Stomach smooth muscle (tissue), 2 donors: ENCODE measurements around the gene SLAIN2.

Experiments
- H3K27ac ChIP-seq: one replicate; pipeline ENCODE4 v1.7.0; 2013; ENCODE audit warnings: mild to moderate bottlenecking, low read length, inconsistent platforms
- H3K27me3 ChIP-seq, 2 donors: one replicate each; pipeline ENCODE4 v1.7.0; 2013; ENCODE audit warnings: low read length in 2 of 2; ENCODE audit not compliant: insufficient read depth in 2 of 2, control insufficient read depth in 1 of 2
- H3K36me3 ChIP-seq, 2 donors: one replicate each; pipeline ENCODE4 v1.7.0; 2013; ENCODE audit warnings: low read length in 2 of 2; ENCODE audit not compliant: control insufficient read depth in 2 of 2, insufficient read depth in 2 of 2
- H3K4me1 ChIP-seq: one replicate; pipeline ENCODE4 v1.7.0; 2013; ENCODE audit warnings: low read length; ENCODE audit not compliant: control insufficient read depth, insufficient read depth
- H3K4me3 ChIP-seq, 2 donors: one replicate each; pipeline ENCODE4 v1.7.0; 2013; ENCODE audit warnings: low read length in 2 of 2
- H3K9ac ChIP-seq, 2 donors: one replicate each; pipeline ENCODE4 v1.7.0; 2013; ENCODE audit warnings: low read length in 2 of 2, mild to moderate bottlenecking in 1 of 2
- H3K9me3 ChIP-seq, 2 donors: one replicate each; pipeline ENCODE4 v1.7.0; 2013; ENCODE audit warnings: low read length in 2 of 2; ENCODE audit not compliant: control insufficient read depth in 2 of 2
- donor health status: healthy.
- donor health status: Pancreatic carcinoma.

Gene SLAIN2

GRCh38 chr4:48403779-48404178 lies 62.5 kb downstream of the SLAIN2 start:
- Histone ChIP-seq H3K9ac (no peak overlapping the region), H3K9me3 (no peaks in the 10 kb centered on the region), H3K36me3 (peaks cover 0 to 6% of the 10 kb centered on the region in 2 donors), H3K27me3 (no peaks in the 10 kb centered on the region), H3K4me1 (no peaks in the 10 kb centered on the region), H3K27ac (no peak overlapping the region), H3K4me3 (no peak overlapping the region)

GRCh38 chr4:48405924-48406323 lies 64.6 kb downstream of the SLAIN2 start:
- no peak overlapping the region for H3K9ac ChIP-seq
- peaks cover 5 to 12% of the 10 kb centered on the region in 2 donors for H3K36me3 ChIP-seq
- H3K4me3 ChIP-seq = no peak overlapping the region
- no peaks in the 10 kb centered on the region for H3K4me1 ChIP-seq
- H3K9me3 ChIP-seq = no peaks in the 10 kb centered on the region
- no peaks in the 10 kb centered on the region for H3K27me3 ChIP-seq
- no peak overlapping the region for H3K27ac ChIP-seq

GRCh38 chr4:48409203-48409602 lies 67.9 kb downstream of the SLAIN2 start:
- no peak overlapping the region for H3K9ac ChIP-seq
- no peak overlapping the region for H3K4me3 ChIP-seq
- no peak overlapping the region for H3K27ac ChIP-seq
- no peaks in the 10 kb centered on the region for H3K4me1 ChIP-seq
- peaks cover 5 to 6% of the 10 kb centered on the region in 2 donors for H3K36me3 ChIP-seq
- no peaks in the 10 kb centered on the region for H3K9me3 ChIP-seq
- H3K27me3 ChIP-seq = no peaks in the 10 kb centered on the region

GRCh38 chr4:48410812-48411211 lies 69.5 kb downstream of the SLAIN2 start:
- H3K9me3 ChIP-seq = no peaks in the 10 kb centered on the region
- H3K36me3 ChIP-seq = peaks cover 5 to 6% of the 10 kb centered on the region in 2 donors
- no peaks in the 10 kb centered on the region for H3K27me3 ChIP-seq
- no peak overlapping the region for H3K9ac ChIP-seq
- no peak overlapping the region for H3K4me3 ChIP-seq
- no peaks in the 10 kb centered on the region for H3K4me1 ChIP-seq
- no peak overlapping the region for H3K27ac ChIP-seq

- Histone ChIP-seq H3K9ac (no peak overlapping the region), H3K36me3 (peaks cover 16 to 22% of the 10 kb centered on the region in 2 donors), H3K27ac (no peak overlapping the region), H3K27me3 (no peaks in the 10 kb centered on the region), H3K4me3 (no peak overlapping the region), H3K4me1 (no peaks in the 10 kb centered on the region), H3K9me3 (no peaks in the 10 kb centered on the region)
Observed at GRCh38 chr4:48420144-48420543, 78.8 kb downstream of the SLAIN2 start.

- no peak overlapping the region for H3K9ac ChIP-seq
- H3K9me3 ChIP-seq = no peaks in the 10 kb centered on the region
- H3K4me1 ChIP-seq = no peaks in the 10 kb centered on the region
- H3K27ac ChIP-seq = no peak overlapping the region
- H3K4me3 ChIP-seq = no peak overlapping the region
- no peaks in the 10 kb centered on the region for H3K27me3 ChIP-seq
- H3K36me3 ChIP-seq = peaks cover 16 to 22% of the 10 kb centered on the region in 2 donors
Observed at GRCh38 chr4:48421101-48421500, 79.8 kb downstream of the SLAIN2 start.

- H3K9ac ChIP-seq = no peak overlapping the region
- no peaks in the 10 kb centered on the region for H3K9me3 ChIP-seq
- H3K4me1 ChIP-seq = no peaks in the 10 kb centered on the region
- H3K36me3 ChIP-seq = peaks cover 0 to 10% of the 10 kb centered on the region in 2 donors
- no peak overlapping the region for H3K27ac ChIP-seq
- H3K27me3 ChIP-seq = no peaks in the 10 kb centered on the region
- no peak overlapping the region for H3K4me3 ChIP-seq
Observed at GRCh38 chr4:48428926-48429325, 87.6 kb downstream of the SLAIN2 start.

- H3K4me3 ChIP-seq = no peak overlapping the region
- H3K27me3 ChIP-seq = no peaks in the 10 kb centered on the region
- H3K4me1 ChIP-seq = no peaks in the 10 kb centered on the region
- no peak overlapping the region for H3K27ac ChIP-seq
- no peak overlapping the region for H3K9ac ChIP-seq
- peaks cover 0 to 10% of the 10 kb centered on the region in 2 donors for H3K36me3 ChIP-seq
- no peaks in the 10 kb centered on the region for H3K9me3 ChIP-seq
Observed at GRCh38 chr4:48429709-48430474, 88.6 kb downstream of the SLAIN2 start.

- Histone ChIP-seq H3K4me1 (no peaks in the 10 kb centered on the region), H3K9me3 (no peaks in the 10 kb centered on the region), H3K27ac (no peak overlapping the region), H3K4me3 (no peak overlapping the region), H3K9ac (no peak overlapping the region), H3K36me3 (peaks cover 0 to 10% of the 10 kb centered on the region in 2 donors), H3K27me3 (no peaks in the 10 kb centered on the region)
Observed at GRCh38 chr4:48431401-48431800, 90.1 kb downstream of the SLAIN2 start.

- no peak overlapping the region for H3K4me3 ChIP-seq
- no peaks in the 10 kb centered on the region for H3K4me1 ChIP-seq
- no peaks in the 10 kb centered on the region for H3K9me3 ChIP-seq
- peaks cover 0 to 9% of the 10 kb centered on the region in 2 donors for H3K36me3 ChIP-seq
- no peaks in the 10 kb centered on the region for H3K27me3 ChIP-seq
- H3K9ac ChIP-seq = no peak overlapping the region
- H3K27ac ChIP-seq = no peak overlapping the region
Observed at GRCh38 chr4:48432017-48432416, 90.7 kb downstream of the SLAIN2 start.

- Histone ChIP-seq H3K4me1 (no peaks in the 10 kb centered on the region), H3K9ac (no peak overlapping the region), H3K36me3 (no peaks in the 10 kb centered on the region), H3K27me3 (no peaks in the 10 kb centered on the region), H3K4me3 (no peak overlapping the region), H3K27ac (no peak overlapping the region), H3K9me3 (no peaks in the 10 kb centered on the region)
Observed at GRCh38 chr4:48436318-48436717, 95.0 kb downstream of the SLAIN2 start.
